Measurements from ENCODE around the gene COLQ. TPM values are rescaled to one million over a fixed set of nuclear protein-coding genes. Genes with fewer than 3 reads are reported as not detected.

Gene COLQ
- total RNA-seq, 2 experiments from 2014 or later, result 2.3 to 2.9 TPM

DNA sequence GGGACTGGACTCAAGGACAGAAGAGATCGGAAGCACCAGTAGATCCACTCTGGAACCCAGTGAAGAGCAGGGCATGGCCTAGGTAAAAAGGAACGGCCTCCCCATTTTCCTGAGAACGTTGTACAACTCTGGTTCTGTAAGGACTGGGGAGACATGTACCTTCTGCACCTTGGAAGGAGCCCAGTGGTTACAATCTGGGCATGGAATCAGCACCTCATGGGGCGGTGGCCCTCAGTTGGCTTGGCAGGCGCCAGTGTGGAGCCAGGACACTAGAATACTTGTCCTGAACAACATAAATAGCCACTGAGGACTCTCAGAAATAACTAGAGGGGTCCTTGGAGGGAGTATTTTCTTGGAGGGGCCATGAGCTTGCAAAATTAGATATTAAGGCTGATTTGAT, 68.5 kb downstream of the COLQ start:
- ChIA-PET POLR2A (no interaction called here), CTCF (no interaction called here)
- TF ChIP-seq, protein P1, sequence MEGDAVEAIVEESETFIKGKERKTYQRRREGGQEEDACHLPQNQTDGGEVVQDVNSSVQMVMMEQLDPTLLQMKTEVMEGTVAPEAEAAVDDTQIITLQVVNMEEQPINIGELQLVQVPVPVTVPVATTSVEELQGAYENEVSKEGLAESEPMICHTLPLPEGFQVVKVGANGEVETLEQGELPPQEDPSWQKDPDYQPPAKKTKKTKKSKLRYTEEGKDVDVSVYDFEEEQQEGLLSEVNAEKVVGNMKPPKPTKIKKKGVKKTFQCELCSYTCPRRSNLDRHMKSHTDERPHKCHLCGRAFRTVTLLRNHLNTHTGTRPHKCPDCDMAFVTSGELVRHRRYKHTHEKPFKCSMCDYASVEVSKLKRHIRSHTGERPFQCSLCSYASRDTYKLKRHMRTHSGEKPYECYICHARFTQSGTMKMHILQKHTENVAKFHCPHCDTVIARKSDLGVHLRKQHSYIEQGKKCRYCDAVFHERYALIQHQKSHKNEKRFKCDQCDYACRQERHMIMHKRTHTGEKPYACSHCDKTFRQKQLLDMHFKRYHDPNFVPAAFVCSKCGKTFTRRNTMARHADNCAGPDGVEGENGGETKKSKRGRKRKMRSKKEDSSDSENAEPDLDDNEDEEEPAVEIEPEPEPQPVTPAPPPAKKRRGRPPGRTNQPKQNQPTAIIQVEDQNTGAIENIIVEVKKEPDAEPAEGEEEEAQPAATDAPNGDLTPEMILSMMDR (IDR thresholded peaks at IDR 0.05), result no peak
- no peaks in the 10 kb centered on the region for H3K9me3 Mint-ChIP-seq
- no peaks in the 10 kb centered on the region for H3K36me3 Mint-ChIP-seq (ENCODE audit: low read depth)
- H3K27me3 Mint-ChIP-seq, result no peaks in the 10 kb centered on the region
- intact Hi-C loops (cut with micrococcal nuclease), result no loop called here
- H3K4me3 Mint-ChIP-seq, result no peak overlapping the region
- DNase-seq (no peak), ATAC-seq (no peak)
- H3K27ac Mint-ChIP-seq, result no peak overlapping the region
- H3K4me1 Mint-ChIP-seq (ENCODE audit: low read depth), result no peaks in the 10 kb centered on the region

DNA sequence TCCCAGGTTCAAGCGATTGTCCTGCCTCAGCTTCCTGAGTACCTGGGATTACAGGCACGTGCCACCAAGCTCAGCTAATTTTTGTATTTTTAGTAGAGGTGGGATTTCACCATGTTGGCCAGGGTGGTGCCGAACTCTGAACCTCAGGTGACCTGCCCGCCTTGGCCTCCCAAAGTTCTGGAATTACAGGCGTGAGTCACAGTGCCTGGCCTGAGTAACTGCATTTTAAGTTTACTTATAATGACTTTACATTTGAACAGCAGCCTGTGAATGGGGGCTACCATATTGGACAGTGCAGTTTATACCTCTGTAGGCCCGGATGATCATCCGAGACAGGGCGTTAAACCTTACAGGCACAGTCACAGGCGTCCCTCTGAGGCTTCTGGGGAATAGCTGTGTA, 69.3 kb downstream of the COLQ start:
- TF ChIP-seq, protein P1 (IDR thresholded peaks at IDR 0.05), result no peak
- Mint-ChIP-seq H3K4me1 (ENCODE audit: low read depth) (no peaks in the 10 kb centered on the region), H3K27me3 (no peaks in the 10 kb centered on the region), H3K36me3 (ENCODE audit: low read depth) (no peaks in the 10 kb centered on the region), H3K27ac (no peak overlapping the region), H3K9me3 (no peaks in the 10 kb centered on the region), H3K4me3 (no peak overlapping the region)
- POLR2A ChIA-PET, result no interaction called here
- CTCF ChIA-PET, result no interaction called here
- ATAC-seq, result no peak
- intact Hi-C loops (cut with micrococcal nuclease), result no loop called here
- no peak for DNase-seq

DNA sequence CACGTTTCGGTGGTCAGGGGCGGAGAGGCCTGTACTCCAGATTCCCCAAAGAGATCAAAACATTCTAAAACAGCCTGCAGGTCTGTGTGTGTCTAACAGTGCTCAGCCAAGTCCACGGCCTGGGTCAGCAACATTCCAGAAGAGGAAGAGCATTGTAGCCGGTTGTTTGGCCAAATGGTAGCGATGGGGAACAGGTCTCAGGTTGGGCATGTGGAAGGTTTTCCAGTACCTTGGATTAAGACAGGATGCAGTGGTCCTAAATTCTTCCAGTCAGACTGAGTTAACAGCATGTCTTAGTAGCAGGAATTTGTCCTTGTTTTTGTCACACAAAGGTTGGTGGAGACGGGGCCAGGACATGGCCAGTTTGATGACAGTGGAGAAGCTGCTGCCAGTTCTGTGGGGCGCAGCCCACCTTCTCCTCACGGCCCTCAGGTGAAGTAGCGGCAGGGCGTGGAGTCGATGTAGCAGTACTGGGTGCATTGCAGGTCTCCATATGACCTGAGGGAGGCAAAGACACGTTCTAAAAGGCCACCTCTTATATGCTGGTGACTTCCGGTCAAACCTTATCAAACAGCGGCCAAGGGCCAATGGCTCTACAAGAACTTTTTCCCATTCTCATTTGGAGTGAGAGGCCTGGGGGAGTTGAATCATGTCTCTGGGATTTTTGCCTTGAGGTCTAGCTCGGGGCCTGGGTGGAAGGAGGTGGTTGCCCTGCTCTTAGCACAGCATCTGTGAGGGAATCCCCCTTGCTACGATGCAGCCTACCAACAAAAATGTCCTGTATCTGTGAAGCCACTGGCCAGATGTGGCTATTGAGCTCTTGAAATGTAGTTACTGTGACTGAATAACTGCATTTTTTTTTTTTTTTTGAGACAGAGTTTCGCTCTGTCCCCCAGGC, 70.0 kb downstream of the COLQ start:
- Mint-ChIP-seq H3K27me3 (no peaks in the 10 kb centered on the region), H3K9me3 (no peaks in the 10 kb centered on the region), H3K27ac (no peak overlapping the region), H3K4me1 (ENCODE audit: low read depth) (no peaks in the 10 kb centered on the region), H3K4me3 (no peak overlapping the region), H3K36me3 (ENCODE audit: low read depth) (no peaks in the 10 kb centered on the region)
- CTCF ChIA-PET, result no interaction called here
- ATAC-seq (peak; percentile 27), DNase-seq (no peak)
- POLR2A ChIA-PET, result no interaction called here
- intact Hi-C loops (cut with micrococcal nuclease), result no loop called here
- TF ChIP-seq, protein P1 (IDR thresholded peaks at IDR 0.05), result no peak

DNA sequence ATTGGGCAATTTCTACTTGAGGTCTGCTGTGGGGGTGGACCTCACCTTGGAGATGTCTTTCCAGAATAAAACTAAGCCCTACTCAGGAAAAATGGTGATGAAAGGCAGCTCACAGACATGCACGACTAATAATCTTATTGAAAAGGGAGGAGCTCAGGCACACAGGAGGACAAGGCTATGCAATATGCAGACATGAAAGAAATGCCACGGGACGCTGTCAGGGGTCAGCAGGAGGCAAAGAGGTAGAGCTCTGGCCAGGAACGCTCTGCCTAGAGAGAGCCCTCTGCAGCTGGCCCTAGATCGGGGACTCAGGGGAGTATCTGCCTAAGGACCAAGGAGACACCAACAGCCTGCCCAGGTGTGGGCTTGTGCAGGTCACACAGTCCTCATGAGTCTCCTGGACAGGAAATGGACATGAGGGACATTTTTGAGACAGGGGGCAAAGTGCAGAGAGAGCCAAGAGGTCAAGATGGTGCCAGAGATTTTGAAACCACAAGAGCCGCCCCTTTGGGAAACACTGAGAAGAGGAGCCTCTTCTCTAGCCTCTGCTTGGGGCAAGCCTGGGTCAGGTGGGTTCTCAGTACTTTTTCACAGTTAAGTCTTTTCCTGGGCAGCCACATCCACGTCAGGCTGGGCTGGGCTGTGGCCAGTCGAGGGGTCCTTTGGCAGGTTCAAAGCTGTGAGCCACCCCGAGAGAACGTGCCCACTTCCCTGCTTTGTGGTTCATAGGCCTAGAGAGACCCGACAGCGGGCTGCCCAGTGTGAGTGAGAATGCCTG, 70.9 kb downstream of the COLQ start:
- intact Hi-C loops (cut with micrococcal nuclease), result no loop called here
- ATAC-seq (no peak), DNase-seq (no peak)
- Mint-ChIP-seq H3K27ac (no peak overlapping the region), H3K4me1 (ENCODE audit: low read depth) (no peaks in the 10 kb centered on the region), H3K27me3 (no peaks in the 10 kb centered on the region), H3K4me3 (no peak overlapping the region), H3K36me3 (ENCODE audit: low read depth) (no peaks in the 10 kb centered on the region), H3K9me3 (no peaks in the 10 kb centered on the region)
- CTCF ChIA-PET, result no interaction called here
- POLR2A ChIA-PET, result no interaction called here
- TF ChIP-seq, protein P1 (IDR thresholded peaks at IDR 0.05), result no peak

Data from activated CD8-positive, alpha-beta T cell treated with anti-CD3 and anti-CD28 coated beads for 36 hours (primary cell).